ENCODE data around the gene SLC22A5. TPM values are rescaled to one million over a fixed set of nuclear protein-coding genes. Genes with fewer than 3 reads are reported as not detected.
"Not testable (repeated sequence)": the region's sequence is repeated elsewhere in the genome, so short reads cannot be mapped to it uniquely, and the experiment has no call there.

The SLC22A5 gene
- total RNA-seq, 4 donors from 2014 or later, result 25.6 to 152 (median 110) TPM

DNA sequence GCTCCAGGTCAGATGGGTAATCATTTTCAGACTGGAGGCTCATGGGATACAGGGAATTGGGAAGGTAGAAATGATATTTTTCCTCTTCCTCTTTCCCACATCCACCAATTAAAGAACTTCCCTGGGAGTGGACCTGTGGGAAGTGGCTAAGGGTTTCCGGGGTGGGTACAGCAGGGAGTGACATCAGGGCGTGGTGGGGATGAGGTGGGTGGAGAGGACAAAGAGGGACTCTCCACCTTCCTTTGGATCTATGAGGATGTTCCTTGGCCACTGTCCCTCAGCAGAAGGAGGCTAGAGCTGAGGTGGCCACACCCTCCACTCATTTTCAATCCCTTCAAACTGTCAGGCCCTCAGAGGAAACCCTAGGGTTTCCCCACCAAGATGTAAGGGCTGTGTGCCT, 66.4 kb downstream of the SLC22A5 start:
- H3K4me3 ChIP-seq, result no peak overlapping the region
- TF ChIP-seq POLR2A (IDR thresholded peaks at IDR 0.05), result no peak
- no peak for TF ChIP-seq CTCF (IDR thresholded peaks at IDR 0.05)
- peaks cover 8 to 66% (median 32%) of the 10 kb centered on the region in 4 donors for H3K4me1 ChIP-seq
- H3K27me3 ChIP-seq, result no peaks in the 10 kb centered on the region
- no peak for DNase-seq
- no peaks in the 10 kb centered on the region for H3K9me3 ChIP-seq
- H3K27ac ChIP-seq, result peak overlapping the region; percentile 10 to 61 (median 50)
- H3K36me3 ChIP-seq, result no peaks in the 10 kb centered on the region

GRCh38 chr5:132436936-132437335, 67.4 kb downstream of the SLC22A5 start:
- Histone ChIP-seq H3K36me3 (no peaks in the 10 kb centered on the region), H3K27me3 (no peaks in the 10 kb centered on the region), H3K4me3 (no peak overlapping the region), H3K27ac (peak overlapping the region; percentile 58 to 77 (median 70)), H3K4me1 (peaks cover 8 to 66% (median 29%) of the 10 kb centered on the region in 4 donors), H3K9me3 (no peaks in the 10 kb centered on the region)
- TF ChIP-seq CTCF (IDR thresholded peaks at IDR 0.05) (no peak), POLR2A (IDR thresholded peaks at IDR 0.05) (no peak)
- DNase-seq, result no peak

DNA sequence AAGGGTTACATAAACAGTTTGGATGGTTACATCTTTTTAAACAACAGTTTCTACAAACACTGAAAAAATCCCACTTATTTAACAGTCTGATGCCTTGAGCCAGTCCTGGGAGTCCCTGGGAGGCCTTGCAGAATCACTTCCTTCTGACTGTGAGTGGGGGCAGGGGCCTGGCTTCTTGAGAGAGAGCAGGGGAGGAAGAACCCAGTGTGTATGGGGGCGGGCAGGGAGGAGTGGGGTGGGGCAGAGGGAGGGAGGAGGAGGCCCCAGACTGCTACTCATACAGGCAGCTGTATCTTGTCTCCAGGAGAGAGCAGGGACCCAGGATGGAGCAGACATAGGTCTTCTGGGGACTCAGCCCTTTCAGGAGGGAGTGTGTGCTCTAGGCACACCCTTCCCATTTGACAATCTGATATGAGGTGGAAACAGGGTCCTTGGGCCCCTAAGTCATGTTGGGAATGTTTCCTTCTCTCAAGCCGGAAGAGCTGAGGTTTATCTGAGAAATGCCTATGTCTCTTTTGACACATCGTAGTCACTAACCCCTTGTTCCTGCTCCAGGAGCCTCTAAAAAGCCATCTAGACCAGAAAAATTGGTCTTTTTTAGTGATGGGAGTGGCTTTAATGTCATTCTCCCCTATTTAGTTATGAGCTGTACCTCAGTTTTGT, 68.2 kb downstream of the SLC22A5 start:
- H3K4me3 ChIP-seq, result no peak overlapping the region
- peak overlapping the region; percentile 68 to 77 (median 75) for H3K27ac ChIP-seq
- no peaks in the 10 kb centered on the region for H3K36me3 ChIP-seq
- no peaks in the 10 kb centered on the region for H3K9me3 ChIP-seq
- peak; percentile 71 to 93 (median 92) for DNase-seq
- no peak for TF ChIP-seq CTCF (IDR thresholded peaks at IDR 0.05)
- no peak for TF ChIP-seq POLR2A (IDR thresholded peaks at IDR 0.05)
- peaks cover 8 to 73% (median 26%) of the 10 kb centered on the region in 4 donors for H3K4me1 ChIP-seq
- H3K27me3 ChIP-seq, result no peaks in the 10 kb centered on the region

- not testable (repeated sequence) for H3K36me3 ChIP-seq, H3K4me3 ChIP-seq, H3K27me3 ChIP-seq, DNase-seq, H3K9me3 ChIP-seq
- Histone ChIP-seq H3K4me1 (peaks cover 5 to 74% (median 26%) of the 10 kb centered on the region in 4 donors), H3K27ac (peak overlapping the region; percentile 68 to 77 (median 75))
Measured at GRCh38 chr5:132438267-132438645, 68.7 kb downstream of the SLC22A5 start.

DNA sequence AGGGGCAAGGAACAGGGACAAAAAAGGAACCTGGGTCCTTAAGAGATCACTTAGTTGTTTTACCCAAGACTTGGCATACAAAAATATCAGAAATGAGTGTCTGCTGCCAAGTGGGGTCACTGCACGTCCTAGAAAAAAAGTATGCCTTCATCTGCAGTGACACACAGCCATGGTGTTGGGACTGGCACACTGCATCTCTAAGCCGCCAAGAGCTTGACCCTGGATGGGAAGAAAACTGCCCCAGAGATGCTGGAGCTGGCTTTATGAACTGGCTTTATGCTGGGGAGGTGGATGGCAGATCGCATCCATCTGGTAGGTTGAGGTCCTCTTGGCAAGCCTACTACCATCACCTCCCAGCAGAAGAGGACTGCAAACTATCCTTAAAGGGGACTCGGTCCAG, 69.4 kb downstream of the SLC22A5 start:
- DNase-seq, result no peak
- no peaks in the 10 kb centered on the region for H3K9me3 ChIP-seq
- no peaks in the 10 kb centered on the region for H3K27me3 ChIP-seq
- H3K36me3 ChIP-seq, result no peaks in the 10 kb centered on the region
- H3K4me3 ChIP-seq, result no peak overlapping the region
- TF ChIP-seq CTCF (IDR thresholded peaks at IDR 0.05) (no peak), POLR2A (IDR thresholded peaks at IDR 0.05) (no peak)
- peak overlapping the region; percentile 68 to 77 (median 70) for H3K27ac ChIP-seq
- peaks cover 5 to 74% (median 27%) of the 10 kb centered on the region in 4 donors for H3K4me1 ChIP-seq

DNA sequence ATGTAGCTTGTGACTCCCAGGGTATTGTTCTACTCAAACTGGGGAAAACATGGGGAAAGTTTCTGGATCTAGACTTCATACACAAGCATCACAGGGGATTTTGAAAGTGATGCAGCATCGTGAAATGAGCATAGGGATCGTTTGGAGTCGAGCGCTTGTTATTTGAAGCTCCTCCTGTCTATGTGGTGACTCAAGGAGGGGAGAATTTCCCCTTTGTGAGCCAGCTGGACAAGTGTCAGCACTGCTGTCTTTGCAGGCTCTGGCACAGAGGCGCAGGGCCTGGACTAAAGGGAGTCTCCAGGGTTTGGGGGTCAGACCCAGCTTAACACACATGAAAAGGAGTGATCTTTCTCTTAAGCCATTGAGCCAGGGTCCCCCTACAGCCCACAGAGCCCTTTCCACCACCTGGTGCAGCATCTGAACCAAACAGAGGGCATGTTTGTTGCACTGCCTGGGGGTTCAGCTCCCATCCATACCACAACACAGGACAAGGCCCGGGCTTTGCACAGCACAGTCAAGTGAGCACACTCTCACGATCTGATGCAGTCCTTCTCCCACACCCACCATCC, 70.1 kb downstream of the SLC22A5 start:
- Histone ChIP-seq H3K4me1 (peaks cover 0 to 68% (median 29%) of the 10 kb centered on the region in 4 donors), H3K4me3 (no peak overlapping the region), H3K27ac (peak overlapping the region; percentile 68 to 77 (median 71)), H3K9me3 (no peaks in the 10 kb centered on the region), H3K36me3 (no peaks in the 10 kb centered on the region), H3K27me3 (no peaks in the 10 kb centered on the region)
- peak in 1 of 3 donors; percentile 70 for DNase-seq
- TF ChIP-seq CTCF (IDR thresholded peaks at IDR 0.05) (no peak), POLR2A (IDR thresholded peaks at IDR 0.05) (no peak)

Data from Peyer's patch (tissue), 4 donors.